Uterus (tissue), 2 donors: ENCODE results near the gene MKLN1.

Experiments
- POLR2A ChIP-seq, 2 donors: fragments of 450-650 bp; IDR thresholded peaks; one replicate each; pipeline ENCODE4 v1.6.1; 2016; ENCODE audit warnings: antibody characterized with exemption in 2 of 2, mild to moderate bottlenecking in 1 of 2, moderate library complexity in 1 of 2
- TF ChIP-seq, protein P1 (sequence below), 4 experiments: fragments of 200-600 bp in 2 of 4; fragments of 450-650 bp in 2 of 4; sonication (generic) in 2 of 4; IDR thresholded peaks; one replicate each; pipeline ENCODE4 v1.5.1; 2016 to 2019; ENCODE audit warnings: antibody characterized with exemption in 4 of 4, mild to moderate bottlenecking in 2 of 4, moderate library complexity in 1 of 4

DNA sequence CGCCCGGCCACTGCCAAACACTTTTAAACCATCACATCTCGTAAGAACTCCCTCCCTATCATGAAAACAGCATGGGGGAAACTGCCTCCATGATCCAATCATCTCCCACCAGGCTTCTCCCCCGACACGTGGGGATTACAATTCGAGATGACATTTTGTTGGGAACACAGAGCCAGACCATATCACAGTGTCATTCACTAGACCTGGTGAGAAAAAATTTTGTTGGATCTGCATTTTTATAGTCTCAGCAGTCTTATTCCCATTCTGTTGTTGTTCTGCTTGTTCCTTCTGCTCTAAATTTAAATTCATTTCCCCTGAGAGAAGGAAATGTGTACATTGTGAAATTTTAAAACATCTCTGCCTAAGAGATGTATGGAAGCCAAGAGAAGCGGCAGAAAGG lies 4.8 kb upstream of the MKLN1 start:
- TF ChIP-seq, protein P1, sequence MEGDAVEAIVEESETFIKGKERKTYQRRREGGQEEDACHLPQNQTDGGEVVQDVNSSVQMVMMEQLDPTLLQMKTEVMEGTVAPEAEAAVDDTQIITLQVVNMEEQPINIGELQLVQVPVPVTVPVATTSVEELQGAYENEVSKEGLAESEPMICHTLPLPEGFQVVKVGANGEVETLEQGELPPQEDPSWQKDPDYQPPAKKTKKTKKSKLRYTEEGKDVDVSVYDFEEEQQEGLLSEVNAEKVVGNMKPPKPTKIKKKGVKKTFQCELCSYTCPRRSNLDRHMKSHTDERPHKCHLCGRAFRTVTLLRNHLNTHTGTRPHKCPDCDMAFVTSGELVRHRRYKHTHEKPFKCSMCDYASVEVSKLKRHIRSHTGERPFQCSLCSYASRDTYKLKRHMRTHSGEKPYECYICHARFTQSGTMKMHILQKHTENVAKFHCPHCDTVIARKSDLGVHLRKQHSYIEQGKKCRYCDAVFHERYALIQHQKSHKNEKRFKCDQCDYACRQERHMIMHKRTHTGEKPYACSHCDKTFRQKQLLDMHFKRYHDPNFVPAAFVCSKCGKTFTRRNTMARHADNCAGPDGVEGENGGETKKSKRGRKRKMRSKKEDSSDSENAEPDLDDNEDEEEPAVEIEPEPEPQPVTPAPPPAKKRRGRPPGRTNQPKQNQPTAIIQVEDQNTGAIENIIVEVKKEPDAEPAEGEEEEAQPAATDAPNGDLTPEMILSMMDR (IDR thresholded peaks at IDR 0.05): no peak
- TF ChIP-seq POLR2A (IDR thresholded peaks at IDR 0.05): no peak
